GM19467 (cell line): ENCODE measurements around the gene FBXL17.
"Not testable (repeated sequence)": the region's sequence is repeated elsewhere in the genome, so short reads cannot be mapped to it uniquely, and the experiment has no call there.

Source experiments
- ATAC-seq: cut with Tn5 transposase; IDR thresholded peaks from one replicate; pipeline ENCODE4 v1.9.1; 2021; ENCODE audit warnings: mild to moderate bottlenecking, moderate library complexity; ENCODE audit not compliant: unreplicated experiment

The FBXL17 gene

DNA sequence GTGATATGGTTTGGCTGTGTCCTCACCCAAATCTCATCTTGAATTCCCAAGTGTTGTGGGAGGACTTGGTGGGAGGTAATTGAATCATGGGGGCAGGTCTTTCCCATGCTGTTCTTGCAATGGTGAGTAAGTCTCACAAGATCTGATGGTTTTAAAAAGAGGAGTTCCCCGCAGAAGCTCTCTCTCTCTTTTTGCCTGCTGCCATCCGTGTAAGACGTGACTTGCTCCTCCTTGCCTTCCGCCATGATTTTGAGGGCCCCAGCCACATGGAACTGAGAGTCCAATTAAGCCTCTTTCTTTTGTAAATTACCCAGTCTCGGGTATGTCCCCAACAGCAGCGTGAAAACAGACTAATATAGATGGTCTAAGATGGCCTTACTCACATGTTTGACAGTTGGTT, 210.1 kb downstream of the FBXL17 start:
- no peak for ATAC-seq

DNA sequence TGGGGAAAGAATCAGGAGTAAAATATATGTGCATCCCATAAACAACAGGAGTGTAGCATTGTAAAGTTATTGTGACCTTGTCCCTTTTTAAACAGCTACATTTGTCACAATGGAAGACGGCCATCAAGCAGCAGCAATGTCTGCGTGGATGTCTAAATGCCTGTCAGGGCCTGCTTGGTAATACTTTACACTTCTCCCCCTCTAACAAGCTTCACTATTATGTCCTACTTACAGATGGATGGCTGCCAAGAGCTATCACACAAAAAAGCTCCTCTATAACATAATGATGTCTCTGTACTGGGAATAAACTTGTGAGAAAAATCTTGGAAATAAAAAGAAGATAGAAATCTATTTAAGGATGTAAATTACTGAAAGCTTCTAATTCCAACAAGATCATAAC, 213.0 kb downstream of the FBXL17 start:
- ATAC-seq, result no peak

DNA sequence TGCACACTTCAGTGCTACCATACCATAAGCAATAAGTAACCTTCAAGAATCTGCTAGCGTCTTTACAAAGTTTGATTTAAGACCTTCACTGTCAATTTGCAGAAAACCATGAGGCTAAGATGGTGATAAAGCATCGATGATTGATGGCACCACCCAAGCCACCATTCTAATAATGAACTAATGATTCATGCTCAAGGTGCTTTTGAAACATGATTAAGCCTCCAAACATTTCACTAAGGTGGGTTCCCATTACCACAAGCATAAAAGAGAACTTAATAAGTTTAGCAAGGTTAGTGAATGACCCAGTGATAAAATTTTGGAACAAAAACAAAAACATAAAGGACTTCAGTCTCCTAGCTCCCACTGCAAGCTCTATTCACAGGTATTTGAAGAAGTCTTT, 214.7 kb downstream of the FBXL17 start:
- ATAC-seq, result no peak

DNA sequence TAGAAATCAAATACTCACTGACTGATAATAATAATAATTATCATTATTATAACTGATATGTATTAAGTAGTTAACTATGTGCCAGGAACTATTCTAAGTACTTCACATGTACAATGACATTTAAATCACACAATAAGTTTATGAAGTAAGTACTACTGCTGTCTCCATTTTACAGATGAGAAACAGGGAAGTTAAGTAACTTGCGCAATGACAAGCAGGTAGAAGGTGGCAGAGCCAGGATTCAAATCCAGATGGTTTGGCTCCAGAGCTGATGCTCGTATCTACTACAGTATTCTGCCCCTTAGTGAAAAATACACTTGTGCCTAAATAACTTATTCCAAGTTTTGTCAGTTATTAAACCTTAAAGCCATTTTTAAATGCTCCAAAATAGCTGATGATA, 217.3 kb downstream of the FBXL17 start:
- no peak for ATAC-seq

DNA sequence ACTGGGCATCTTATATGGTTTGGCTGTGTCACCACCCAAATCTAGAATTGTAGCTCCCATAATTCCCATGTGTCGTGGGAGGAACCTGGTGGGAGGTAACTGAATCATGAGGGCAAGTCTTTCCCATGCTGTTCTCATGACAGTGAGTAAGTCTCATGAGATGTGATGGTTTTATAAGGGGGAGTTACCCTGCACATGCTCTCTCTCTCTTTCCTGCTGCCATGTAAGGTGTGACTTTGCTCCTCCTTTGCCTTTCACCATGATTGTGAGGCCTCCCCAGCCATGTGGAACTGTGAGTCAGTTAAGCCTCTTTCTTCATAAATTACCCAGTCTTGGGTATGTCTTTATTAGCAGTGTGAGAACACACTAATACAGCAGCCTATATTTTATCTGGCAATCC, 229.0 kb downstream of the FBXL17 start:
- ATAC-seq, result not testable (repeated sequence)

DNA sequence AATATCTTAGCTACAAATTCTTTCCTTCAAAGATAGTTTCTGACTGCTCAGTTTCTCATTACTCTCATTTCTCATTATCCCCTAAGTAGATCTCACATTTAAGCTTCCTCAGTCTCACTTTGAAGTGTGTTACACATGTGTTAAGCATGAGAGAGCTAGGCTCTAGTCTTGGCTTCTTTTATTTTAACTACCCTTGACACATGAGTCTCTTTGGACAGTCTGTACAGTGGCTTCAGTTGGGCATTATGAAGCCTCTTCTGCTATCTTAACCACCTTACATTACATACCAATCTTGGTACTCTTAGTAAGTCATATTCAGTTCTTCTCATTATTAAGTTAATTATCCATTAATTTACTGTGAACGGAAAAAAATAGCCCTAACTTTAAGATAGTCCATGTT, 232.5 kb downstream of the FBXL17 start:
- no peak for ATAC-seq

DNA sequence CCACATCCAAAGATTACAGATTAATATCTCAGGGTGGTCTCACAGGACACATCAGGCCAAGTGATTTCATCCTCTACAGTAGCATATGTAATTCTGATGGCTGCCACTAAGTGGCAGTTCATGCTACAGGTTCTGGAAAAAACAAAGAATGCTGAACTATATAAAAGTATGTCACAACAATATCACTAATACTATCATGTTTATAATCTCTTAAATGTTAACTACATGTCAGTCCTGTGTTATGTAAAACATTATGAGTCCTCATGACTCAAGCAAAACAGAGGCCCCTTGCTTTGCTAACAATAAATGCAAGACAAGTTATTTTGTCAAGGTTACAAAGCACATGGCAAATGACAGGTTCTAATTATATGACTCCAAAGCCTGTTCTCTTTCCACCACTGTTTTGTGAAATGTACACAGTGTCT, 233.2 kb downstream of the FBXL17 start:
- peak; percentile 78 for ATAC-seq

DNA sequence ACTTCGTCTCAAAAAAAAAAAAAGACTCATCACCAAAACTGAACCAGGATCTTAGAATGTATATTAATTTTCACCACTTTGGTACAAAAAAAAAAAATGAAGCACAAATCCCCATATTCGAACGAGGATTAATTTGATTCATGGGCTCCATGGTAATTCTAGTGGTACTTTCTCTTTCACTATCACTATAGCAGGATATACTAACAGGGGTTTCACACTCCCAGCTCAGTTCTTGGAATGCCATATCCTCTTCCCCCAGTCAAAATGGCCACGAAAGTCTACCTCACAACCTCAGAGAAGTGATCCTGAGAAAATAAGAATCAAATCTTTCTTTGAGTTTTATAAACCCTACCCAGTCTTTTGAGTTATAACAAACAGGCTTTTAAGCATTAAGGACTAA, 235.7 kb downstream of the FBXL17 start:
- ATAC-seq, result no peak

DNA sequence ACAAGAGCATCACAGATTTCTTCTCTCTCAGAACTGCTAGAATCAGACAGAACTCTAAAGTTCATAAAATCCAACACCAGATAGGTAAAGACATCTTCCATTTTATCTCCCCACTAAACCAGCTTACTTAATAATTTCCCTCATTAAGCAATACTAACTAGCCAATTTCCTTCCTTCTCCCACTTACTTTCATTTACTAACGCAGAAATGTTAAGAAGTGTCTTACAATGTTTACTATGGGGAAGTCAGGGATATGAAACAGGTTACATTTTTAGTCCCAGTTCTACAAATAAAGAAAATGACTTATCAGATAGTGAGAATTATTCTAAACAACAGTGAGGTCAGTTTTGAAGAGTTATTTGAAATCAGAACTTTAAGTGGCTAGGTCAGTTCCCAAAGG, 236.5 kb downstream of the FBXL17 start:
- ATAC-seq, result no peak

DNA sequence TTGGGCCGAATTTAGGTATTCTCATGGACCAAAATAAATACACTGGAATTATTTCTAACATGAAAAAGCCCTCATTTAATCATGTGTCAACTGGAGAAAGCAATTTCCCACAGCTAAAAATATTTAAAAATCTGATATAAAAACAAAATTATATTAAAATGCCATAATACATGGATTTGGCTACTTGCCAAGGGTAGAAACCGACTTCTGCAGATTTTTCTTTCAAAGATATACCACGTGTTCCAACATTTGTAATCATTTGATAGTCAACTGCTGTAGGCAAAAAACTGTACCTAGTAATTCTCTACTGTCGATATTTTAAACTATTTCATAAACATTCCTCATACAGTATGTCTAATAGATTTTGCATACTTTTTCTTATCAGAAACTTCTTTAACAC, 237.6 kb downstream of the FBXL17 start:
- no peak for ATAC-seq

DNA sequence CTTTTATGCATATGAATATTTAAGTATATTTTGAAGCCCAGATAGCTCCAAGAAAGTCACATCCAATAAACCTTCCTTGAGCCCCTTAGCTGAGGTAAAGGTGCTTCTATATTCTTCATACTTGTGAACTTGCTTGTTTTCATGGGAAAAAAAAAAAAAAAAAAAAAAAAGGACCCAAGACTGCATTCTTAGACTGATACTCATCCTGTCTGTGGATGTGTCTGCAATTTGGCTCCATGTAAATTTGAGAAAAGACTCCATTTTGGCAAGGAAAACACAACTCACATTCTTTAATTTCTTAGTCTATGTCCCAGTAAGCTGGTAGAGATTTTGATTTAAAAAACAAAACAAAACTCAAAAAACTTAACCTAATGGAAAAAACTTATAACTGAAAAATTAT, 238.3 kb downstream of the FBXL17 start:
- ATAC-seq, result no peak

DNA sequence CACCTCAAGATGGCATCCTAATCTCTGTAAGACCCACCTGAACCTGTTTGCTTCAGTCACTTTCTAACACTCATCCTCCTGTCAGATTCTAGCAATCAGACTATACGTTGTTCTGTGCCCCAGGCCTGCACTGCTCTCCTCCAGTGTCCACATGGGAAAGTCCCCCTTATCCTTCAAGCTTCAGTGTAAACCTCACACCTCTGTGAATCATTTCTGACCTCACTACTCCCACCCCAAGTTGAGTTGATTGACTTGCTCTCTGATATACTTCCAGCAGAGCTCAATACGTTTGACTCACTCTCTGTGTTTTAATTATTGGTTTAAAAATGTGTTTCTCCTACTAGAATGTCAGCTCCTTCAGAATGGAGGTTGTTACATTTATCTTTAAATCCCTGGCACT, 240.2 kb downstream of the FBXL17 start:
- ATAC-seq, result no peak

DNA sequence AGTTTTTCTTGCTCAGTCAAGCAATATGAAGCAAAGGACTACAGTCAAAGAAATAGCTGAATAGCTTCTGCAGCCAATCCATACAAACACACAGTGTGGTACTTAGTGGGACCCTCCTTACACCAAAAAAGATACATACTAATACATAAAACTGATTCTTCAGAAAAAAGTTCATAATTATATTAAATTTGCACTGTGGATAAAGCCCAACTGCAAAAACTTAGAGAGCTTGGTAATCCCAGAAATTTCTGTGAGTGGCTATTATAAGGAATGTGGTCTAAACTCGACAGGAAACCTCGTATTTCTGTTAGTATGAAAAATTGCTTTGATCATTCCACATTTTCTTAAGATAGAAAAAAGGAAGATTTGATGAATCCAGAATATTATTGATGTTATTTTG, 245.4 kb downstream of the FBXL17 start:
- ATAC-seq, result no peak

DNA sequence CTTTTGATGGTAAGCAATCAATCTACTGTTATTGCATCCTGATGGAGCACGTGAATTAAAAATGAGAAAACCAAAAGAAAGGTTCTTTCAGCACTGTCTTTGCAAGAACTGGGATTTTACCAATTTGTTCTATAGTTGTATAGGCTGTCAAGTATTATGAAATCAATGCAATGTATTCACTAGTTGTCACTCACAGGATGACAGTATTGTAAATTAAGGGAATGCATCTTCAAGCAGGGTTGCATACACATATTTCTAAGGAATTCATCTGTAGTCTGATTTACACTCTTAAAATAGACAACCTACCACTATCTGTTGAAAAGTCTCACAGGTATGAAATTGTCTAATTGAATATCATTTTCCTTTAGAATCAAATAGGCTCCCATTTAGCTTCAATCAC, 252.8 kb downstream of the FBXL17 start:
- ATAC-seq, result no peak

DNA sequence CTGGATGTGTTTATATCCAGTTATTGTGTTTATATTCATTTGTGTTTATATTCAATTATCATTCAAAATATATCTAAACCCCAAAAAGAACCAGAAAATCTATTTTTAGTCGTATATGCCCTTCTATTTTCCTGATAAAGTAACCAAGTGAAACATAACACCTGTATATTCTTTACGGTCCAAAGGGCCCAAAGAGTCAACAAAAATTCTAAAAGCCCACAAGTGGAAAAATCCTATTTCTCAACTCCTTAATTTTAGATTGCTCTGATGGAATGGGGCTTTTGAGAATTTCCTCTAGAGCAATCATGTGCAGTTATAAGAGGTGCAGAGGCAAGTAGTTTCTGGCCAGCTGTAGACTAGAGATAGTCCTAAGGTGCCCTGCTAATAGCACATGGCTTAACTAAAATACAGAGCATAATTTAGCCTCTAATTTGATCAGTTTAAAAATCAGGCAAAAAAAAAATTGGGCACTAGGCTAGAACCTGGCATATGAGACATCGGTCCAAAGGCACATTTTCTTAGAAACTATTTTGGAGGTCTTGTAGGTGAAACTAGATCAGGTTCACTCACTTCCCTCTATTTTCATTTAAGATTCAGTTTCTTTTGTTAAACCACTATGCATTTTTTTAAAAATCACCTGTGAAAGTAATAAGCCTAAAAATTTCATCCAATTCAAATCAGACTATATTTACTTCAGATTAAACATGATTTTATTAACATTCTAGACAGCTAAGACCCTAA, 256.0 kb downstream of the FBXL17 start:
- ATAC-seq, result no peak

DNA sequence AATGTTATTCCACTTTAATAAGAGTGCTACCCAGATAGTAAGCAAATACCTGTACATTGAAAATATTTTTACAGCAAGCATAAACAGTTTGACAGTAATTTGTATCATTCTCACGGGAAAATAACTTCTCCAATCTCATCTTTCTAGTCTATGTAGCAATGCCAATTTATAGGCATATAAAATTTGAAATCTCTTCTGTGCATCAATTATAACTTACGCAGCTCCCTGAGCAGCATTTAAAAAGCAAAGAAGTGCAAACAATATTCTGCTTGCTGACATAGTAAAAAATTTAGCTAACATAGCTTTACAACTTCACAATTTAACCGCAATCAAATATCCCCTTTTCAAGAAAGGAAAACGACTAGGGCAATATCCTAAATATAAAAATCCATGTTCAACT, 257.3 kb downstream of the FBXL17 start:
- ATAC-seq, result no peak

DNA sequence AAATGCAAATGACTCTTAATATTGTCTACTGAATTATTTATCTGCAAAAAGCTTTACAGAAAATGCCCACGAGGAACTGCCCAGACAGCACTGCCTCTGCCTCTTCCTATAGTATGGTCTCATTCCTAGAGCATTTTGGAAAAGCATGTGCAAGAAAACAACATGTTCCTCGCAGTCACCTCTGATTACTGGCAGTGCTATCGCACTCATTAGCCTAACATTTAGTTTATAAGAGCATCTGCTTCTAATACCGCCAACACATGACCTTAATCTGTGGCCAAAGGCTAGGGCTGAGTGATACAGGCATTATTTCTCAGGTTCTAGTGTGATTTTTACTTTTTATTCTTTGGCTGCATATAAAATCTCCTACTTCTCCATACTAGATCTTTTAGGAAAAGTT, 259.2 kb downstream of the FBXL17 start:
- no peak for ATAC-seq

DNA sequence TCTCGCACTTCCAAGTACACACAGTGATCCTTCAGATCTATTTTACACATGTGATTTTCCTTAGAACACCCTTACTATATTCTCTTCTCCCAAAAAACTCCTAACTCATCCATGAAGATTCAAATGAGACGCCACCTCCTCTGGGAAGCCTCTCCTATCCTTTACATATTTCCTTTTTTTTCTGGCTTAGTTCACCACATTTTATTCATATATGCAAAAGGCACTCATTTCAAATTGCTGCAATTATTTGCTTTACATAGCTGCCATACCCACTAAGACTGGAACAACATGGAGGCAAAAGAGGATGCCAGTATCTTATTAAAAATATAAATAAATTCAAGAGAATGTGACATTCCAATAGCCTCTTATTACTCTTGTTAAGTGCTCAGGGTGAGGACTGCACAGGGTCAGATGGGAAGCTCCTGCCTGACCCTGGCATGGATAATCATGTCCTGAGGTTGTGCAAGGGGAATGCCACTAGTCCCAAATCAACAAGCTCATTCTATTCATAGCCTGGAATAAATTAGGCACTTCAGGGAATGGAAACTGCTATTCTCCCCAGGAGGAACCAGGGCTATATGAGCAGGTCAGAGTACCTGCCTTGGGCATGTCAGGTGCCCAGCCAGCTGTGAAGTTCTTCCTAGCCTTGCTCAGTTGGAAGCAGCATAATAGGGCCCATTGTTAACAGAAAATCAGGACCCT, 262.9 kb downstream of the FBXL17 start:
- no peak for ATAC-seq

DNA sequence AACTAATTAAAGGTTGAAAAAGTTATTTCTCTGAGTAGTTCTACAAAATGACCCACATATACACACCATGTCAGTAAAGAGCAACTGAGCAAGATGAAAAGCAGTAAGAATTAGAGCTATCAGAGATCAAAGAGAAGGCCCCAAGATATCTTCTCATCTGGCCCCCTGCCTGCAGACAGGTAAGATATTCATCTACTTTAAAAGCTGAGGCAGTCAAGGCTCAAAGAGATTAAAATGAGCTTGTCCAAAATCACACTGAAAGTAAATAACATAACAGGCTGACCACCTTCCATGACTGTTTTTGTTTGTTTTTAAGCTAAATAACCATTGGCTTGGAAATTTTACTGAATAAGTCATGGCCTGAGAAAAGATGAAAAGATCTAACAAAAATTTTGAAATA, 266.2 kb downstream of the FBXL17 start:
- no peak for ATAC-seq

DNA sequence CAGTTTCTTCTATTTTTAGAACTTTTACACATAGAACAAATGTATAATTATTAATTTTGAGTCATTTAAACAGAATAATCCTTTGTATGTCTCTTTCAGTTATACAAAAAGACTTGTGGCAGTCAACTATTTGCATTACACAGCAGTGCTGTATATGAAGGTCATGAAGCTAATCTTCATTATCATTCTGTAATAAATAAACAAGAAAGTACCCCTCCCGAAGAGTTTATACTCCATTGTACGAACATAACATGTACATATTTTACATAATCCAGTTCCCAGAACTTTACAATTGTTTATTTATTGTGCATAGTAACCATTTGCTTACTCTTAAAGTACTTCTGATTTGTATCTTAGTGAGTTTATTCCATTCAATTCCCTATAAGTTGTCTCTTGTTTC, 267.9 kb downstream of the FBXL17 start:
- no peak for ATAC-seq

DNA sequence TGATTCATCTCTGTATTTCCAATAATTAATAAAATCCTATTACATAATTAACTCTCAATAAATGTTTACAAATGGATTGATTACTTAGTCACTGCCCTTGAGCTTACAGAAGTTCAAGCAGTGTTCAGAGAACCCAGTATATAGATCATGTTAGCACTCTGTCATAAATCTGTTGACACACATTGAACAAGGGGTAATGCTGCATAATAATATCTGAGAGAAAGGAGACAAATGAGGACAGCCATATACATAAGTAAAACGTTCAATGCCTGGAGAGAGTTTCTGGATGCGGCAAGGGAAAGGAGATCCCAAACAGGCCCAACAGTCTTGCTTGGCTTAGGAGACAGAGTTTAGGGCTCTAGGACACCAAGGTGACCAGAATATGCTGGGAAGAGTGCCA, 270.2 kb downstream of the FBXL17 start:
- ATAC-seq, result no peak

DNA sequence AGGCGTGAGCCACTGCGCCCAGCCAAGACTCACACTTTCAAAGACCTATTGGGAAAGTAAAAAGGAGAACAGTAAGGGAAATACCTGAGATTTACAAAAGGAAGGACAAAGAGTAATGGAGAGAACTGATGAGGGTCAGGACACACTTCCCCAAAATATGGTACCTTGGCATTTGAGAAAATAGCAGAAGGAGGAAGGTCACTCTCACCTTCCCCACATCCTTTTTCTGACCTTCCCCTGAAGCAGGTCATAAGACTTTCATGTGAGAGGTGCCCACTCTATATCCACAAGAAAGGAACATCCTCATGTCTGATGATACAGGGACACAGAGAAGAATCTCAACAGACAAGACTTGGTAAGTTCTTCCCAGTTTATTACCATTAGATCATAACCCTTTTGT, 272.8 kb downstream of the FBXL17 start:
- ATAC-seq, result no peak

DNA sequence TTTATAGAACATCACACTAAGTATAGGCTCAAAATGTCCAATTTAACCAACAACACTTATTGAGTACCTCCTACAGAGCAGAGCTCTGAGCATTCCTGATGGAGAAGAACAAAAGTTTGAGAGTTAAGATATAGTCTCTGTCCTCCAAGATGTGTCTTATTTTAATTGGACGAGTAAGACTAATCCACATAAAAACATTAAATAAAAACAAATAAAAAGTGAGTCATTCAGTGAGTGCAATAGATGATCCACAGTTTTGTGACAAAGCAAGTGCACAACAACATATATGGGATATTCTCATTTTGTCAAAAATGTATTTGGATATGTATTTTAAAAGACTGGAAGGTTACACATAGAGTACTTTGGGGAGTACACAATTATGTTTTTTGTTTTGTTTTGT, 277.4 kb downstream of the FBXL17 start:
- ATAC-seq, result no peak
